PC-9 (cell line): ENCODE measurements around the gene PLEKHG5. TPM values are rescaled to one million over a fixed set of nuclear protein-coding genes. Genes with fewer than 3 reads are reported as not detected.

Experiments
- BruUV-seq: library from RNA; stranded (reverse); fragments of 400-500 nt; replicated peaks from 2 replicates; lab custom pipeline; 2021; lab: Mats Ljungman, UMichigan
- CTCF ChIA-PET: fragments of 300-600 bp; sonication (Branson Sonifier 250); formaldehyde crosslinking; loops from one replicate; lab custom pipeline; 2022; ENCODE audit warnings: antibody characterized with exemption; lab: Charles Lee
- POLR2A ChIA-PET: fragments of 300-600 bp; sonication (Branson Sonifier 250); formaldehyde crosslinking; loops from one replicate; lab custom pipeline; 2022; ENCODE audit warnings: antibody characterized with exemption; ENCODE audit not compliant: unreplicated experiment; lab: Charles Lee
- DNase-seq, 2 experiments: peaks; one replicate each; pipeline versions ENCODE4 v3.0.0 to v3.0.0-alpha.2; 2015 to 2022; ENCODE audit warnings: mixed read lengths in 1 of 2
- H2AFZ ChIP-seq: fragments of 200-600 bp; sonication (generic); 2 replicates; pipeline ENCODE4 v1.8.1; 2017; ENCODE audit warnings: antibody characterized with exemption
- H3F3A ChIP-seq: fragments of 200-600 bp; sonication (generic); 2 replicates; pipeline ENCODE4 v1.8.1; 2017; ENCODE audit warnings: antibody characterized with exemption, mild to moderate bottlenecking, low read depth; ENCODE audit not compliant: insufficient read depth
- H3K27ac ChIP-seq: fragments of 200-600 bp; sonication (generic); 2 replicates; pipeline ENCODE4 v1.6.1; 2016; ENCODE audit warnings: mixed run types
- H3K27me3 ChIP-seq: fragments of 200-600 bp; sonication (generic); 2 replicates; pipeline ENCODE4 v1.6.1; 2016; ENCODE audit warnings: low read depth, mixed run types; ENCODE audit not compliant: insufficient read depth
- H3K36me3 ChIP-seq: fragments of 200-600 bp; sonication (generic); 2 replicates; pipeline ENCODE4 v1.6.1; 2016; ENCODE audit warnings: low read depth, mixed run types
- H3K4me1 ChIP-seq: fragments of 200-600 bp; sonication (generic); replicated peaks from 2 replicates; pipeline ENCODE4 v1.6.1; 2016; ENCODE audit warnings: mixed run types; ENCODE audit not compliant: insufficient read depth
- H3K4me2 ChIP-seq: fragments of 200-600 bp; sonication (generic); 2 replicates; pipeline ENCODE4 v1.6.1; 2017; ENCODE audit warnings: mixed run types
- H3K4me3 ChIP-seq: fragments of 200-600 bp; sonication (generic); 2 replicates; pipeline ENCODE4 v1.6.1; 2016; ENCODE audit warnings: mixed run types
- H3K79me2 ChIP-seq: fragments of 200-600 bp; sonication (generic); 2 replicates; pipeline ENCODE4 v1.6.1; 2017; ENCODE audit warnings: low read depth, mixed run types
- H3K9me2 ChIP-seq: fragments of 200-600 bp; sonication (generic); 2 replicates; pipeline ENCODE4 v1.8.1; 2017; ENCODE audit warnings: mild to moderate bottlenecking; ENCODE audit not compliant: insufficient read depth
- H3K9me3 ChIP-seq: fragments of 200-600 bp; sonication (generic); 2 replicates; pipeline ENCODE4 v1.8.1; 2016; ENCODE audit warnings: low read depth; ENCODE audit not compliant: insufficient read depth
- H4K20me1 ChIP-seq: fragments of 200-600 bp; sonication (generic); 2 replicates; pipeline ENCODE4 v1.8.1; 2017; ENCODE audit not compliant: insufficient read depth
- CTCF ChIP-seq: fragments of 200-600 bp; sonication (generic); conservative IDR thresholded peaks from 2 replicates; pipeline ENCODE4 v1.6.1; 2017; ENCODE audit warnings: mixed run types, antibody characterized with exemption, mild to moderate bottlenecking, moderate library complexity
- EZH2 ChIP-seq: fragments of 200-600 bp; sonication (generic); IDR thresholded peaks from 2 replicates; pipeline ENCODE4 v1.8.0; 2017; ENCODE audit warnings: antibody characterized with exemption, low read depth
- intact Hi-C: fragments of 100-400 bp; cut with micrococcal nuclease; formaldehyde crosslinking; loops from one replicate; pipeline ENCODE4 v1.10.0; 2022; ENCODE audit not compliant: unreplicated experiment
- total RNA-seq: library from RNA; stranded (reverse); gene quantifications from 2 replicates; pipeline ENCODE4 v1.2.3, GENCODE V29; 2021

The PLEKHG5 gene
- total RNA-seq, 1 experiment from 2014 or later, result 11.3 TPM

DNA sequence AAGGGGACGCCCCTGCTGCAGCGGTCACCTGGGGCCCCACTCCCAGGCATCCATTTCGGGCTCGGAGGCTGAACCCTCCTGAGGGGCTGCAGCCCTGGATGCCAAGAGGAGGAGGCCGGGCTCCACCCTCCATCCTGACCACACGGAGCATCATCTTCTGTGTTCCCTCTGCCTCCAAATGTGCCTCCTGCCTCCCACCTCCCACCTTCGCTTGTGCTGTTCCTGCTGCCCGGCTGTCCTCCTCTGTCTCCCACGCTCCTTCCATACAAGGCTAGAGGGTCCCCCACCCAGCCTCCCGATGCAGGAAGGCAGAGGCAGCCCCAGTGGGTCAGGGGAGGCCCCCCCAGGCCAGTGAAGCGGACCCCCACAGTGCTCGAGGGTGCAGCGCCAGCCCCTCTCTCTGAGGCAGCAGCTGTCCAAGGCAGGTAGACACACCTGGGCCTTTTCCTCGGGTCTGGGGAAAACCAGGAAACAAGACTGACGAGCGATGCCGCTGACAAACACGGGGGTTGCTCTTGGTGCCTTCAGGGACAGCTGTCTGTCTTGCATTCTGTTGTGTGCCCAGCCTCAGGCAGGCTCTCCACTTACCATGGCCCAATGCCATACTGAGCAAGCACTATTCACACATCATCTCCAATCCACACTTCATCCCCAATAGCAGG, 16.8 kb upstream of the PLEKHG5 start:
- ChIA-PET CTCF (no interaction called here), POLR2A (no interaction called here)
- intact Hi-C loops, result no loop called here

DNA sequence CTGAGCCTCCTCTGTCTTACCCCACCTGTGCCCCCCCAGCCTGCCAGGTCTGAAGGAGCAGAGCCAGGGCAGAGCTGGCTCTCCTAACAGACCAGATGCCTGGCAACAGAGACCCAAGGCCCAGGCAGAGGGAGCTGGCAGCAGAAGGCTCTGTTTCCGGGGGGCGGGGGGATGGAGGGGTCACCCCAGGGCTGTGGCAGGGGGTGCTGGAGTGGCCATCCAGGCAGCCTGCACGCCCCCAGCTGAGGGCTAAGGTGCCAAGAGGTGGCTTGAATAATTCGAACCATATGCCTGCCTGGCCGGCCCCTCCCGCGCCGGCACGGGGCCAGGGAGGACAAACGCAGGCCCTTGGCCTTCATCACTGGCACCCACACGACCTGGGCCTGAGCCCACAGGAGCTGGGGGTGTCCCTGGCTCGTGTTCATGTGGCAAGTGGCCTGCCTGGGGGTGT, 16.0 kb upstream of the PLEKHG5 start:
- no TSS peak for BruUV-seq
- no peaks in the 10 kb centered on the region for H3K4me1 ChIP-seq
- TF ChIP-seq CTCF (no peak), EZH2 (no peak)
- no peaks in the 10 kb centered on the region for H3K79me2 ChIP-seq
- DNase-seq, result no peak
- intact Hi-C loops, result no loop called here
- no peaks in the 10 kb centered on the region for H3F3A ChIP-seq
- H3K9me2 ChIP-seq, result no peaks in the 10 kb centered on the region
- H3K36me3 ChIP-seq, result no peaks in the 10 kb centered on the region
- H3K4me3 ChIP-seq, result no peak overlapping the region
- no peaks in the 10 kb centered on the region for H3K27me3 ChIP-seq
- H3K4me2 ChIP-seq, result no peak overlapping the region
- no peaks in the 10 kb centered on the region for H4K20me1 ChIP-seq
- no peak overlapping the region for H2AFZ ChIP-seq
- no peaks in the 10 kb centered on the region for H3K9me3 ChIP-seq
- POLR2A ChIA-PET, result no interaction called here
- H3K27ac ChIP-seq, result no peak overlapping the region
- CTCF ChIA-PET, result interaction anchor here (0.8 kb wide), 1 partner anchor 16 kb away, joined by 5 read pairs; no protein-coding TSS in a partner anchor

More for the DNA sequence above, 16.8 kb upstream of the PLEKHG5 start:
- Histone ChIP-seq H3F3A (no peaks in the 10 kb centered on the region; the same call in 1 of the 2 replicates), H4K20me1 (no peaks in the 10 kb centered on the region), H3K9me2 (no peaks in the 10 kb centered on the region), H2AFZ (no peak overlapping the region), H3K4me1 (peaks cover 5% of the 10 kb centered on the region; the same call in 1 of the 2 replicates), H3K9me3 (no peaks in the 10 kb centered on the region), H3K36me3 (no peaks in the 10 kb centered on the region), H3K79me2 (no peaks in the 10 kb centered on the region), H3K27me3 (no peaks in the 10 kb centered on the region), H3K4me3 (no peak overlapping the region), H3K27ac (no peak overlapping the region), H3K4me2 (no peak overlapping the region)
- TF ChIP-seq EZH2 (no peak), CTCF (no peak)
- no TSS peak for BruUV-seq
- no peak for DNase-seq

- Histone ChIP-seq H3K36me3 (no peaks in the 10 kb centered on the region), H3K79me2 (no peaks in the 10 kb centered on the region), H3K9me3 (no peaks in the 10 kb centered on the region), H2AFZ (no peak overlapping the region), H3K27me3 (no peaks in the 10 kb centered on the region), H3K4me3 (no peak overlapping the region), H3K4me1 (no peaks in the 10 kb centered on the region), H3K4me2 (no peak overlapping the region), H4K20me1 (no peaks in the 10 kb centered on the region), H3K27ac (no peak overlapping the region), H3K9me2 (no peaks in the 10 kb centered on the region), H3F3A (no peaks in the 10 kb centered on the region)
- CTCF ChIA-PET, result interaction anchor here (0.8 kb wide), 1 partner anchor 17 kb away, joined by 5 read pairs; no protein-coding TSS in a partner anchor
- DNase-seq, result no peak
- POLR2A ChIA-PET, result no interaction called here
- TF ChIP-seq CTCF (no peak), EZH2 (no peak)
- no TSS peak for BruUV-seq
- intact Hi-C loops, result no loop called here
Observed at GRCh38 chr1:6507037-6507428, 15.6 kb upstream of the PLEKHG5 start.
